Measurements from ENCODE around the gene DNAI2.
"Not testable (repeated sequence)": the region's sequence is repeated elsewhere in the genome, so short reads cannot be mapped to it uniquely, and the experiment has no call there.

Gene DNAI2

DNA sequence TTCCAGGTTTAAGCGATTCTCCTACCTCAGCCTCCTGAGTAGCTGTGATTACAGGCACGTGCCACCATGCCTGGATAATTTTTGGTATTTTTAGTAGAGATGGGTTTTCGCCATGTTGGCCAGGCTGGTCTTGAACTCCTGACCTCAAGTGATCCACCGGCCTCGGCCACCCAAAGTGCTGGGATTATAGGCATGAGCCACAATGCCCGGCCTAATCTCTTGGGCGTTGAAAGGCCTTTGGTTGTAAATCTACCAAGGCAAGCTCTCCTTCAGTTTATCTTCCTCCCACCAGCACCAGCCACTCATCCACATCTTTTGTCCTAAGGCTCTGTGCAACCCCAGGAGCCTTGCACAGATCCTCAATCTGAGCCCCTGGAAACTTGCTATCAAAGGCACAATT, 5.6 kb downstream of the DNAI2 start:
- not testable (repeated sequence) for DNase-seq

DNA sequence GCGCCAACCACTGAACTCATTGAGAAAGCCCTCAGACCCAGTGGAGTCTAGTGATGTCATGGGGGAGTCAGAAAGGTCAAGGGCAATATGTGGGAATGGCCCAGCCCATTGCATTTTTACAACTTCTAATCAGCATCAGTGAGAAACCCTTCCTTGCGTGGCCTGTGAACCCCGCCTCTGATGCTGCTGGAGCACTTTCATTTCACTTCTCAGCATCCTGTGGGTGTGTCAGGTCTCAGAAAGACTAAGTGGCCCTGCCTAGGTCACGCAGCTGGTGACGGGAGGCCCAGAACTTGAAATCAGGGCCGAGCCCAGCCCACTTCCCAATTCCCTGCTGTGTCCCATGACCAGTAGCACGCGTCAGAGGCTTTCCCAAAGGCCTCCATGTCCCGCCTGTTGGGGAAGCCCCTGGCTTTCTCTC, 6.1 kb downstream of the DNAI2 start:
- no peak for DNase-seq

DNA sequence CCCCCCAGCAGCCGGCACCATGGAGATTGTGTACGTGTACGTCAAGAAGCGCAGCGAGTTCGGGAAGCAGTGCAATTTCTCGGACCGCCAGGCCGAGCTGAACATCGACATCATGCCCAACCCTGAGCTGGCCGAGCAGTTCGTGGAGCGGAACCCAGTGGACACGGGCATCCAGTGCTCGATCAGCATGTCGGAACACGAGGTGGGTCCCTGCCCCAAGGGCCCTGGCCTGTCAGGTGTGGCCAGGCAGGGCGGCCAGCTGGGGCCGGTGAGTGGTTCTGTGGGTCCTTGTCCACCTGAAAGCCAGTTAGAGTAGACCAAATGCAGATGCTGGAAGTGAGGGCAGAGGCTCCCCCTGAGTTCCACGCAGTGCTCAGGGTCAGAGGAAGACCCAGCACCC, 7.8 kb downstream of the DNAI2 start:
- DNase-seq = no peak

DNA sequence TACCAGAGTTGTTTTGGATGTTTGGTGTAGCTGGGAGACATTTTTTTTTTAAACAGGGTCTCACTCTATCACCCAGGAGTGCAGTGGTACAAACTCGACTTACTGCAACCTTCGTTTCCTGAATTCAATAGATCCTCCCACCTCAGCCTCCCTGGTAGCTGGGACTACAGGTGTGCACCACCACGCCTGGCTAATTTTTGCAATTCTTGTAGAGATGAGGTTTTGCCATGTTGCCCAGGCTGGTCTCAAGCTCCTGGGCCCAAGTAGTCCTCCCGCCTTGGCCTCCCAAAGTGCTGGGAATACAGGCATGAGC, 8.2 kb downstream of the DNAI2 start:
- not testable (repeated sequence) for DNase-seq

DNA sequence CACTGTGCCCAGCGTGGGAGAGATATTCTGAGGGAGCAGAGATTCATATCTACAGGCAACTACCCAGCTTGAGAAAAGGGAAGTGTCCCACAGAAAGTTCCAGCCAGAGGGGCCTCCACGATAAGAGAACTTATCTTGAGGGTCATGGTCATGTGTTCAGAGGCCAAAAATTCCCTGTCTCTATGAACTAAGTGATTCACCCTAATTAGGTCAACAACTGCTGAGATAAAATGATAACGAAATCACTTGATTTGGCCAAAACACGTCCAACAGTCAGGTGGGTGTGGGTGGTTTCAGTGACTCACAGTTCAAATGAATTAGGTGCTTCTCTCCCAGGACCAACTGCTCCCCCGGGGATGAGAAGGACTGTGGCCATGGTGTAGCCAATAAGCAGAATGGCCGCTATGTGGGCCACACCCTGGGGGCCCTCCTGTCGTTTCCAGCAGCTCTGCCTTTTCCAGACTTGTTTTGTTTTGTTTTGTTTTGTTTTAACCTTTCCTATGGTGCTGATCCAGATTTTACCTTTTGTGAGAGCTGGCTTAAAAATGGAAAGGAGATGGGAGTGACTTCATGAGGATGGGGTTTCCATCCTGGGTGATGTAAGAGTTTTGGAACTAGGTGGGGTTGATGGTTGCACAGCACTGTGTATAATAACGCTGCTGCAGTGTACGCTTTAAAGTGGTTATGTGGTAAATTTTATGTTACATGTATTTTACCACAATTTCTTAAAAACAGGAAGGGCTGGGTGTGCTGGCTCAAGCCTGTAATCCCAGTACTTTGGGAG, 8.7 kb downstream of the DNAI2 start:
- DNase-seq = no peak

DNA sequence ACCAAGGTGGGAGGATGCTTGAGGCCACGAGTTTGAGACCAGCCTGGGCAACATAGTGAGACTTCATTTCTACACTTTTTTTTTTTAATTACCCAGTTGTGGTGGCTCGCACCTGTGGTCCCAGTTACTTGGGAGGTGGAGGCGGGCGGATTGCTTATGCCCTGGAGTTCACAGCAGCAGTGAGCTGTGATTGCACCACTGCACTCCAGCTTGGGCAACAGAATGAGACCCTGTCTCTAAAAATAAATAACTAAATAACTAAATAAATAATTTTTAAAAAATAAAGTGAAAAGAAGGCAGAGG, 9.3 kb downstream of the DNAI2 start:
- no peak for DNase-seq

DNA sequence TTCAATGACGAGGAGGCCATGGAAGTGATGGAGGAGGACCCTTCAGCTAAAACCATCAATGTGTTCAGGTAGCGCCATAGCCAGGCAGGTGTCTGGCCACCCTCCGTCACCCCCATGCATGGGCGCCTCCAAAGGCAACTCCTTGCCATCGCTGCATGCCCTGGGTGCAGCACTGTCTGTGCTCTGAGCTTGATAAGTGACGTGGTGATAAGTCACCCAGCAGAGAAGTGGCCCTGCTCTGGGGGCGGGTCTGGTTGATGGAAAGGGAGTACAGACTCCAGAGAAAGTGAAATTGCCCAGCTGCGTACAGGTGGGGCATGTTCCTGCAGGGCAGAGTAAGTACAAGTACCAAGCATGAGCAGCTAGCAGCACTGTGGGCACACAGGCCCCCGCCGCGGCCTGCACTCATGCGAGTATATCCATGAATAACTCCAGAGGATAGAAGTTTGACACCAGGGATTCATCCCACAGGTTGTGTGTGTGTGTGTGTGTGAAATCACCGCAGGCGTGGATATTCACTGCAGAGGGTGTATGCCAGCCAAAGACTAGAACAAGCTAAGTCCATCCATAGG, 13.1 kb downstream of the DNAI2 start:
- no peak for DNase-seq

DNA sequence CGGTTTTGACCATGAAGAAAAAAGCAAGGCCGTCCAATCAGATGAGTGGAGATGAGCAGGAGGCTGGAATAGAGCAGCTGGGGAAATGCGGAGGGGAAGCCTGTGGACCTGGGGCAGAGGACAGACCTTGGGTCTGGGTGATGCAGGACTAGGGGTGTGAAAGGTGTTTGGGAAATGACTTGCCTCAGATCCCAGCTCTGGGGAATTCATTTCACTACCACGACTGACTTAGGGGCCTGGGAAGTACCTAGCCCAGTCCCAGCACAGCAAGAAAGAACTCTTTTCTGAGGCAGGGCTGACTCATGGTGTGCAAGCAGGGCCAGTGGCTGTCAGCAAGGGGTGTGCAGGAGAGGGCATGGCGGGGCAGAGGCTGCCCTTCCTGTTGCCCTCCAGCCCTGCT, 14.8 kb downstream of the DNAI2 start:
- no peak for DNase-seq

DNA sequence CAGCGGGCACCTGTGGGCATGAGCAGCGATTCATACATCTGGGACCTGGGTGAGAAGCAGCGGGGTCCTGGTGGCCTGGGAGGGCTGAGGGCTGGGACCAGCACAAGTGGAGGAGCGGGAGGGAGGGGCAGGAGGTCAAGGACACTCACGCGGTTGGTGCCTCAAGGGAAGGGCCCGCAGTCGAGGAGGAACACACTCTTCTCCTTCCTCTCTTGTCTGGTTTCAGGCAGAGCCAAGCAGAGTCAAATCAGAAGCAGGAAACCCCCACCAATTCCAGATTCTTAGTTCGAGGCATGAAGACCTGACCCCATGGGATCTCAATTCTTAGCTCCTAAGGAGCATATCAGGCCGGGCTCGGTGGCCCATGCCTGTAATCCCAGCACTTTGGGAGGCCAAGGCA, 15.7 kb downstream of the DNAI2 start:
- no peak for DNase-seq

DNA sequence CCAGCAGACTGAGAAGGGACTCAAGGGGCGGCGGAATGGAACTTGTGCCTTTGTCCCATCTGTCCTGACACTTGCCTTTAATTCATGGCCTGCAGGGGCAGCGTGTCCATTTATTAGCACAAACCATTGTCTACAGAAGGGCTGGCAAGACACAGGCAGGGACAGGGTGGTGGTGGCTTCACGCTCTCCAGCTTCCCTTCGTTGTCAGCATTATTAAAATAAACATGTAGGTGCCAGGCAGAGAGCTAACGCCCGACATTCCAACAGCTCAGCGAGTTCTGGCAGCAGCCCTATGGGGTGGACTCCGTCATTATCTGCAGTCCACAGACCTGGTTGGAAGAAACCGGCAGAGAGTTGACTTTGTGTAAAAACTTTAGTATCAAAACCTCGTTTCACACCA, 16.3 kb downstream of the DNAI2 start:
- no peak for DNase-seq

DNA sequence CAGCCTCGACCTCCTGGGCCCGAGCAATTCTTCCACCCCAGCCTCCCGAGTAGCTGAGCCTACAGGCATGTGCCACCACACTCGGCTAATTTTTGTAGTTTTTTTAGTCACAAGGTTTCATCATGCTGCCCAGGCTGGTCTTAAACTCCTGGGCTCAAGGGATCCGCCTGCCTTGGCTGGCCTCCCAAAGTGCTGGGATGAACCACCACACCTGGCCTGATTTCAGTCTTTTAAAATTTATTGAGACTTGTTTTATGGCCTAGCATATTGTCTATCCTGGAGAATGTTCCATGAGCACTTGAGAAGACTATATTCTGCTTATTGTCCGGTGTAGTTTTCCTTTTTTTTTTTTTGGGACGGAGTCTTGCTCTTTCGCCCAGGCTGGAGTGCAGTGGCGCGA, 18.5 kb downstream of the DNAI2 start:
- no peak for DNase-seq

DNA sequence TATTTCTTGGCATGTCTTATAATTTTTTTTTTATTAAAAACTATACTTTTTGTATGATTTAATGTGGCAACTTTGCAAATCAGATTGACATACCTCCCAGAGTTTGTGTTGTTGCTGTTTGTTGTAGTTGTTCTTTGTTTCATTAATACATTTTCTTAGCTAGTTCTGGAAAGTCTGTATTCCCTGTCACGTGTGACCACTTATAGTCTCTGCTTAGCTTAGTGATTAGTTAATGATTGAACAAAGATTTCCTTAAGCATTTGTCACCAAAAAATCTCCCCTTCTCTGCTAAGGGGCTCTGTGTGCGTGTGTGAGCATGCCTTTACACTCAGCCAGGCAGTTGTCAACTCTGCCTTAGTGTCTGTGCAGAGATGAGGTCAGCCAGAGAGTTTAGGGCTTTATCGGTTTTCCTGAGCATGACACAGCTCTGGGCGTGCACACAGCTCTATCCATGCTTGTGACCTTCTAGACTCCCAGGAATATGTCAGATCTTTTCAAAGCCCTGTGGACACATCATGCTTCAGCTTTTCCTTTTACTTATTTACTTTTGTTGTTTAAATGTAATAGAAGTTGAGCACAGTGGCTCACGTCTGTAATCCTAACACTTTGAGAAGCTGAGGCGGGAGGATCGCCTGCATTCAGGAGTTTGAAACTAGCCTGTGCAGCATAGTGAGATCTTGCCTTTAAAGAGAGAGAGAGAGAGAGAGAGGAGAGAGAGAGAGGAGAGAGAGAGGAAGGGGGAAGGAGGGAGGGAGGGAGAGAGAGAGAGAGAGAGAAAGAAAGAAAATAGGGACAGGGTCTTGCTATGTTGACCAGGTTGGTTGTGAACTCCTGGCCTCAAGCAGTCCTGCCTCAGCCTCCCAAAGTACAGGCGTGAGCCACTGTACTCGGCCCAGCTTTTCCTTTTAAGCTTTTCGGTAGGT, 21.9 kb downstream of the DNAI2 start:
- DNase-seq = no peak

DNA sequence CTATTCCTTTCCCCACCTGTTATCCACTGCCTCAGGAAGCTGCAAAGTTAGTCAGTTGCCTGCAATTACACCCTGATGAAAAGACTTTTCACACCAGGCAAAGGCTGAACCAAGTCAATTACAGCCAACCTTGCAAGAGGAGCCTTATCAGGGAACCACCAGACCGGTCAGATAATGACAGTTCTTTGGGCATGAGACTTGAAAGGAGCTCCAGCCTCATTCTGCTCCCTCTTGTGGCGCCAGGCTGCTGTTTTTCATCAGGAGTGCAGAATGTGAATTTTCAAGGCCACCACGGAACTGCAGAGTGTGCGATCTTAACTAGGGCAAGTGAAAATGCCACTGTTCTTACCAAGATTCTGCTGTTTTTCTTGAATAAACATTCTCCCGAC, 22.5 kb downstream of the DNAI2 start:
- DNase-seq = peak; percentile 60

DNA sequence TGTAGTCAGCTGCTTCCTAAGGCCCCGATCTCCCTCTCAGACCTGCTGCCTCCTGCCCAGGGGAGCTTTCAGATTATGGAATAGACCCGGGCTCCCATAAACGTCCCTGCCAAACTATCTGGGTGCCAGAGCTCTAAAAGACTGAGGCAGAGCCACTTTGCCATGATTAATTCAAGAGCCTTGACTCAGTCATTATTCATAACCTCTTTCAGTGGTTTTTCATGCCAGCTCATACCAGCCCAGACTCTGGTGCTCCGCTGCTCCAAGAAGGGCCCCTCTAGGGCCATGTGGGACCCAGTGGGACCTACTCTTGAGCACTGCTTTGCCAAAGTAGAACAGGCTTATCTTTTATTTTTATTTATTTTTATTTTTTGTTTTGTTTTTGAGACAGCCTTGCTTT, 23.9 kb downstream of the DNAI2 start:
- no peak for DNase-seq

DNA sequence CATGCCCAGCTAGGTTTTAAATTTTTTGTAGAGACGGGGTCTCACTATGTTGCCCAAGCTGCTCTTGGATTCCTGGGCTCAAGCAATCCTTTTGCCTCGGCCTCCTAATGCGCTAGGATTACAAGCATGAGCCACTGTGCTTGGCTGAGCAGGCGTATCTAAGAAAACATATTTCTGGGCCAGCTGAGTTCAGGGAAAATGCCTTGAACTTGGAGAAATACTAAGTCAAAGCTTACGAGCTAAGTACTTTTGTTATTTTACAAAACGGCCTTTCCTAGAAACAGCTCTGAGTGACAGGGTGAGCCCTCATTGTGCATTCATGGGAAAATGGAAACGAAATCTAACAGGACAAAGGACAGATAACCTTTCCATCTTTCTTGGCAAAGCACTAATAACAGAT, 24.7 kb downstream of the DNAI2 start:
- DNase-seq = no peak

DNA sequence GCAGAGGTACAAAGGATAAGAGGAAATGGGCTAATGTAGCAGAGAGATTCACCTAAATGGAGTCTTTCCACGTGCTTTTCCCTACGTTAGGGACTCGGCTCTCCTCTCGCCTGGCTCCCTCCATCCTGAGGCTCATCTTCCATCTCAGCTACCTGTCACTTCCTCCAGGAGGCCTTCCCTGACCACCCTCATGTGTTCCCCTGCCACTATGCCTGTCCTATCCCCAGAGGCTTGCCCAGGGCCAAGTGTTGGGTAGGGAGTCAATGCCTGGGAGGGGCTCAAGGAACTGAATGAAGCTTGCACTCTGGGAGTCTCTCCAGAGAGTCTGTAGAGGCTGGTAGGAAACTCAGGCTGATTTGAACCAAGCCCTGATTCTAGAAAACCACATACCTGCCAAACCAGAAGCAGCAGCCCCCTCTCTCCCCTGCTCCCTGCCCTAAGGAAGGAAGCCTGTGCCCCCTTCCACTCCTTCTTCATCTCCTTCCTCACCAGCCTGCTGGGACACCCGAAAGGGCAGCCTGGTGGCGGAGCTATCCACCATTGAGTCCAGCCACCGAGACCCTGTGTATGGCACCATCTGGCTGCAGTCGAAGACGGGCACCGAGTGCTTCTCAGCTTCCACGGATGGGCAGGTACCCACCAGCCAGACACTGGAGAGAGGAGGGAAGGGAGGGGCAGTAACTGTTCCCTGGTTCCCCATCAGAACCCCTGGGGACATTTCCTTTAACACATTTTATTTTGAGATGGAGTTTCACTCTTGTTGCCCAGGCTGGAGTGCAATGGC, 25.4 kb downstream of the DNAI2 start:
- no peak for DNase-seq

DNA sequence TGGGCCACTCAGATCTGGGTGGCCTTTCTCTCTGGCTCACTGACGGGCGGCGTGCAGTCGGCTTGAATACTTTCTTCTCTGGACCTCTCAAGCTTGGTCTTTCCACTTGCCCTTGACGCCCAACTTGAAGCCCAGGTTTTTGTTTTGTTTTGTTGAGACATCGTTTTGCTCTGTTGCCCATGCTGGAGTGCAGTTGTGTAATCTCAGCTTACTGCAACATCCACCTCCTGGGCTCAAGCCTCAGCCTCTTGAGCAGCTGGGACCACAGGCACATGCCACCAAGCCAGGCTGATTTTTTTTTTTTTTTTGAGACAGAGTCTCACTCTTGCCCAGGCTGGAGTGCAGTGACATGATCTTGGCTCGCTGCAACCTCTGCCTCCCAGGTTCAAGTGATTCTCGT, 29.3 kb downstream of the DNAI2 start:
- no peak for DNase-seq

DNA sequence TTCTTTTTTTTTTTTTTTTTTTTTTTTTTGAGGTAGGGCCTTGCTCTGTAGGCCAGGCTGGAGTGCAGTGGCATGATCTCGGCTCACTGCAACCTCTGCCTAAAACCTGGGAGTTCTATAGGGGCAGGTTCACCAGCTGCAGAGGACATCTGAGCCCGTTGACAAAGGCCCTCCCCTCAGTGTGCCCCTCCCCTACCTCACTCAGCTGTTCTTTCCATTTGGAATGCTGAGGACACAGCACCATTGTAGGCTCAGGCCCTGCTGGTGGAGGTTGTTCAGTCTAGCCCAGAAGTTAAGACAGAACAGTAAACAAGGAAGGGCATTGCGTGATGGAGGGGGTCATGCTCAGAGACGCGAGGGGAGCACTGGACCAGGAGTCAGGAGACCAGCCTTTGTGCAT, 30.1 kb downstream of the DNAI2 start:
- DNase-seq = no peak

DNA sequence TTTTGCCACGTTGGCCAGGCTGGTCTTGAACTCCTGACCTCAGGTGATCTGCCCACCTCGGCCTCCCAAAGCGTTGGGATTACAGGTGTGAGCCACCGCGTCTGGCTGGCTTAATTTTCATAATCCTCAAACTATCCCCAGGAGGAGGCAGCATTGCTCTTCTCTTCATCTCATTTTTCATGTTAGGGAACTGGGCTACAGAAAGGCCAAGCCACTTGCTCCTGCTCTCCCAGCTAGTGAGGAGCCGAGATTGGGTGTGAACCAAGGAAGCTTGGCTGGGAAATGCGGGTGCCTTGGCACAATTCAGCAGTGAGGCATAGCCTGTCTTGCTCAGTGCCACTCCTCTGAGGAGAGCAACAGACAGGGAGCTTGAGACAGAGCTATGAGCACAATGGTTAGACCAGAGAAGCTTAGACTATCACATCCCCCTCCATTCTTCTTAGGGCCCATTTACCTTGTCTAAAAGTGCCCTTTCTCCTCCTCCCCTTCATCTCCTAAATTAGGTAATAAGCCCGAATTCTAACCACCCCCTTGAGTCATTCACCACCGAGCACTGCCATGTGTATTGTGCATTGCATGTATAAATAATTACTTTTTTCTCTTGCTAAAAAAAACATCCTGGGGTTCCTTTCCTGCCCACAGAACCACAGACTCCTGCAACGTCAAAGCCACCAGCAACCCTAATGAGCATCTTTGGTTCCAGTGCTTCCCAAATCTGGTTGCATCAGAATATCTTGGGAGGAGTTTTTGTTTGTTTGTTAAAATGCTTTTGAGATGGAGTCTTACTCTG, 32.0 kb downstream of the DNAI2 start:
- DNase-seq = peak; percentile 70

DNA sequence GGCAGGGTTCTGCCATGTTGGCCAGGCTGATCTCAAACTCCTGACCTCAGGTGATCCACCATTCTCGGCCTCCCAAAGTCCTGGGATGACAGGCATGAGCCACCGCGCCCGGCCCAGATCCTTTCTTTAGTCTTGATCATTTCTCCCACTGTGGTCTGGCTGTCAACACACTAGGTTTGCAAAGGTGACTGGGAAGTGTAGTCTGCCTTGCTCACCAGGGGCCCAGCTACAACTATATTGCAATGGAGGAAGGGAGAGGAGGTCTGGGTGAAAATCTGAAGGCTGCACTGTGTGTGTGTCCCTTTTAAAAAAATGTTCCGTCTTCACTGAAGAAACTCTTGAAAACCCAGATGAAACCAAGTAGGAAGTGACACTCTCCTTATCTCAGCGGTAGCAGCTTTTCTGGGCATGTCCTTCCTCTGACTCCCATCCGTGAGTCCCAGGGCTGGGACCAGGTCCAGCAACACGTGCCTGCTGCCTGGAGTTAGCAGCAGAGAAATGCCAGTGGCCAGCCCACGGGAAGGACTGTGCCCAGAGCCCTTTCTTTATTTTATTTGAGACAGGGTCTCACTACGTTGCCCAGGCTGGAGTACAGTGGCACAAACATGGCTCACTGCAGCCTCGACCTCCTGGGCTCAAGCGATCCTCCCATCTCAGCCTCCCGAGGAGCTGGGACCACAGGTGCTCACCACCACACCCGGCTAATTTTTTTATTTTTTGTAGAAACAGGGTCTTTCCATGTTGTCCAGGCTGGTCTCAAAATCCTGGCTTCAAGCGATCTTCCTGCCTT, 34.1 kb downstream of the DNAI2 start:
- DNase-seq = no peak

DNA sequence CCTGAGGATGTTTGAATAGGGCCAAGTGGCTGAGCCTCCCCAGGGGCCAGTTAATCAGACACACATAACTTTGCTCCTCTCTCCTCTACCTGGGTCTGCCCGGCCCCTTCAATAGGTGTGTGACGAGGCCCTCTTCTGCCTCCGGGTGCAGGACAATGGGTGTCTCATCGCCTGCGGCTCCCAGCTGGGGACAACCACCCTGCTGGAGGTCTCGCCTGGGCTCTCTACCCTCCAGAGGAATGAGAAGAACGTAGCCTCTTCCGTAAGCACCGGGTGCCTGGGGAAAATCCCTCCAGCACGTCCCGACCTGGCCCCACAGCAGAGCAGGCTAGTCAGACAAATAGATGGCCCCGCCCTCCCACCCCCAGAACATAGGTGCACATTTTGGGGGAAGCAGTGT, 35.9 kb downstream of the DNAI2 start:
- DNase-seq = no peak

DNA sequence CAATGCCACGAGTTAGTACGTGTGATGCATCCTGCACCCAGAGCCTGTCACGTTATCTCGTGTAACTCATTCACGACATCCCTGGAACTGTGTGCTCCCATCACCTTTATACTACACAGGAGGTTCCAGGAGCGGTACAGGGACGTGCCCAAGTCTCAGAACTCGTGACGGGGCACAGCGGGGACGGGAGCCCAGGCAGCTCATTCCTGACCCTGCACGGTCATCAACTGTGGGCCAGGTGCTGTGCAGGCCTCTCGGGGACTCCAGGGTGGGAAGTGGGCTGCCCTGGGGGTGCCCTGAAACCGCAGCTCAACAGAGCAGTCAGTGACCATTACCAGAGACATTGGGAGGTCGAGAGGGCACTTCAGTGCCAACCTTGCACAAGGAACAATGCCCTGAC, 40.8 kb downstream of the DNAI2 start:
- no peak for DNase-seq

Measured in NCI-H1694 treated with DMSO at 0.1 percent for 48 hours (cell line).